ENCODE data around the gene ZEB2. TPM values are rescaled to one million over a fixed set of nuclear protein-coding genes. Genes with fewer than 3 reads are reported as not detected.

ZEB2 gene
- total RNA-seq, 4 donors from 2014 or later, result 187 to 346 (median 266) TPM

GRCh38 chr2:144516981-144517865 lies 2.7 kb downstream of the ZEB2 start:
- TF ChIP-seq, protein P1, sequence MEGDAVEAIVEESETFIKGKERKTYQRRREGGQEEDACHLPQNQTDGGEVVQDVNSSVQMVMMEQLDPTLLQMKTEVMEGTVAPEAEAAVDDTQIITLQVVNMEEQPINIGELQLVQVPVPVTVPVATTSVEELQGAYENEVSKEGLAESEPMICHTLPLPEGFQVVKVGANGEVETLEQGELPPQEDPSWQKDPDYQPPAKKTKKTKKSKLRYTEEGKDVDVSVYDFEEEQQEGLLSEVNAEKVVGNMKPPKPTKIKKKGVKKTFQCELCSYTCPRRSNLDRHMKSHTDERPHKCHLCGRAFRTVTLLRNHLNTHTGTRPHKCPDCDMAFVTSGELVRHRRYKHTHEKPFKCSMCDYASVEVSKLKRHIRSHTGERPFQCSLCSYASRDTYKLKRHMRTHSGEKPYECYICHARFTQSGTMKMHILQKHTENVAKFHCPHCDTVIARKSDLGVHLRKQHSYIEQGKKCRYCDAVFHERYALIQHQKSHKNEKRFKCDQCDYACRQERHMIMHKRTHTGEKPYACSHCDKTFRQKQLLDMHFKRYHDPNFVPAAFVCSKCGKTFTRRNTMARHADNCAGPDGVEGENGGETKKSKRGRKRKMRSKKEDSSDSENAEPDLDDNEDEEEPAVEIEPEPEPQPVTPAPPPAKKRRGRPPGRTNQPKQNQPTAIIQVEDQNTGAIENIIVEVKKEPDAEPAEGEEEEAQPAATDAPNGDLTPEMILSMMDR (IDR thresholded peaks at IDR 0.05; ENCODE audit: low read depth), result no peak

DNA sequence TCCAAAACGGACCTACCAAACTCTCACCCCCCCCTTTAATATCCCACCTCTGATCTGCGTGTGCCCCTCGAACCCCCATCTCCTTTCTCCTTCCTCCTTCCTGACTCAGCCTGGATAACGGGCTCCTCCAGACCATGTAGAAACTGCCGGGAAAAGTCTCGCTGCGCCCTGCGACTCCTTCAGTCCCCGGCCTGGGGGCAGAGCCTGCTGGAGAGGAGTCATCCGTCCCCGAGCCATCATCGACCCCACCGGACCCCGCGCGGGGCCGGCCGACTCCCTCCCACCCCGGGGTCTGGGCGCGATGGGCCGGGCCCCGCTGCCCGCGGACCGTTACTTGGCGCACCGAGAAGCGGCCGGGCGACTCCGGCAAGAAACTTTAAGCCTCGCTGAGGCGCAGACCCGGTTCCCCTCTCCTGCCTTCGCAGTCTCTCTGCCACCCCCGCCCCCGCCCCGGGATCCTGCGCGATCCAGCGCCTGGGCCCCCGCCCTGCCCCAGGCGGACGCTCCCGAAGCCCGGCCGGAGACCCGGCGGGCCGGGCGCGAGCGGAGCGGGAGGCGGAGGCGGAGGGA lies 3.4 kb downstream of the ZEB2 start:
- TF ChIP-seq, protein P1 (IDR thresholded peaks at IDR 0.05; ENCODE audit: low read depth), result no peak

GRCh38 chr2:144515696-144516410 lies 4.1 kb downstream of the ZEB2 start:
- TF ChIP-seq, protein P1 (IDR thresholded peaks at IDR 0.05; ENCODE audit: low read depth), result no peak

DNA sequence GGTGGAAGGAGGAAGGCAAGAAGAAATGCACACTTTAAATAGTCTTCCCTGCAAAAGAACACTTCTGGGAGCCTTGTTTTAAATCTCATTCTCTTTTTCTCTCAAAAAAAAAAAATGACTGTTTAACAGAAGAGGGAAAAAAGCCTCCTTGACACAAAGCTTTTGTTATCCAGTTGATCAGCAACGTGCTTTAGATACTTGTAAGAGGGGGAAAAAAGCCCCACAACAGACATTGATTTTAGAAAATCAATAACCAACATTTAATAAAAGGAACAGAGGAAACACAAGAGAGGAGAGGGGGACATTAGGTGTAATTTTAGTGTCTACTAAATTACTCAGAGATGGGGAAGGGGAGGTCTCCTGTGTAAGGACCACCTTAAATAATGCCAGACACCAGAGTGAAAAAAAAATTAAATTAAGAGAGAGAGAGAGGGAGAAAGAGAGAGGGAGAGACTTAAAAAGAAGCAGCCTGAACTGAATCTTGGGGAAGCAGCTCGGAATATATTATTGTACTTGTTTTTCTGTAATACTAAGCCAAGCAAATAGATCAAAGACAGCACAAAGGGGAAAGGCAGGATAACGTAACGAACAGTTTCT lies 4.7 kb downstream of the ZEB2 start:
- TF ChIP-seq, protein P1 (IDR thresholded peaks at IDR 0.05; ENCODE audit: low read depth), result no peak

DNA sequence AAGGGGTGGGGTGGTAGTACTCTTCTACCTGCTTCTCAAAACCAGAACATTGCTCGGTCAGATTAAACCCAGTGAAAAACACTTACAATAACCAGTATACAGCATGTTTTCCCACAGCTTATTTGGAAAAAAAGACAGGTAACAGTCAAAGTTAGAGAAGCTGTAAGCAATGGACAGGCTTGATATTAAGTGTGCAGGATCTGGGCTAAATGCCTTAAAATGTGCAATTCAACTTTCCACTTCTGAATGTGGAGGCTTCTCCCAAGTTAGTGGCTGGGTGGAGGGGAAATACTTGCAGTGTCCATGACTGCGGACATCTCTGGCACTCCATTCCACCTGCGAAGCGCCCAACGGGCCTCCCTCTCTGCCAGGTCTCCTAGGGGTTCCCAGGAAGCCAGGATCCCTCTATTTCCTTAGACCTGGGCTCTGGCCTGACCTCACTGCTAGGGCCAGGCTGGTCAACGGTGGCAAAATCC lies 5.3 kb downstream of the ZEB2 start:
- TF ChIP-seq, protein P1 (IDR thresholded peaks at IDR 0.05; ENCODE audit: low read depth), result no peak

GRCh38 chr2:144513388-144514101 lies 6.4 kb downstream of the ZEB2 start:
- TF ChIP-seq, protein P1 (IDR thresholded peaks at IDR 0.05; ENCODE audit: low read depth), result no peak

Data from subcutaneous adipose tissue (tissue), 4 donors.